Bone marrow (tissue), 2 donors: ENCODE data around the gene MAPK12.

ENCODE experiments used
- DNase-seq, 2 donors: peaks; one replicate each; lab custom pipeline; 2025; lab: John Stamatoyannopoulos, UW

MAPK12 gene

GRCh38 chr22:50232481-50233151 lies 28.9 kb downstream of the MAPK12 start:
- no peak for DNase-seq

- no peak for DNase-seq
These were observed 32.1 kb downstream of the MAPK12 start for GRCh38 chr22:50229370-50229769.

GRCh38 chr22:50228366-50228765 lies 33.1 kb downstream of the MAPK12 start:
- no peak for DNase-seq

GRCh38 chr22:50227579-50228215 lies 33.8 kb downstream of the MAPK12 start:
- no peak for DNase-seq

GRCh38 chr22:50226875-50227165 lies 34.7 kb downstream of the MAPK12 start:
- no peak for DNase-seq

- DNase-seq: no peak
These were observed 35.2 kb downstream of the MAPK12 start for GRCh38 chr22:50226063-50226874.

- no peak for DNase-seq
These were observed 36.1 kb downstream of the MAPK12 start for GRCh38 chr22:50225200-50225969.

- no peak for DNase-seq
These were observed 37.4 kb downstream of the MAPK12 start for GRCh38 chr22:50224071-50224470.

- DNase-seq: no peak
These were observed 39.0 kb downstream of the MAPK12 start for GRCh38 chr22:50222508-50222907.

- DNase-seq: no peak
These were observed 39.8 kb downstream of the MAPK12 start for GRCh38 chr22:50221410-50222300.

- DNase-seq: no peak
These were observed 40.7 kb downstream of the MAPK12 start for GRCh38 chr22:50220603-50221409.

- no peak for DNase-seq
These were observed 41.5 kb downstream of the MAPK12 start for GRCh38 chr22:50219800-50220602.

- DNase-seq: no peak
These were observed 42.3 kb downstream of the MAPK12 start for GRCh38 chr22:50218996-50219727.

GRCh38 chr22:50218153-50218995 lies 43.1 kb downstream of the MAPK12 start:
- no peak for DNase-seq

- DNase-seq: no peak
These were observed 43.8 kb downstream of the MAPK12 start for GRCh38 chr22:50217543-50218152.

GRCh38 chr22:50216684-50217520 lies 44.6 kb downstream of the MAPK12 start:
- DNase-seq: no peak
